Left cardiac atrium (tissue), 4 donors: ENCODE data around the gene KCNH6. TPM values are rescaled to one million over a fixed set of nuclear protein-coding genes. Genes with fewer than 3 reads are reported as not detected.
A peak's percentile ranks its signal among the peaks of the same experiment; 100 is the strongest.

Source experiments
- ATAC-seq, 2 donors: fragments of 200-7000 bp; cut with Tn5 transposase; one replicate each; pipeline ENCODE4 v1.9.1; 2020; ENCODE audit warnings: mild to moderate bottlenecking in 2 of 2, moderate library complexity in 2 of 2
- DNase-seq: peaks from one replicate; pipeline ENCODE4 v3.0.0-alpha.2; 2020
- intact Hi-C, 2 donors: fragments of 100-400 bp; cut with DNase I; formaldehyde crosslinking; loops; one replicate each; pipeline versions ENCODE4 v1.14.1 to v1.15.1; 2022 to 2023
- total RNA-seq, 2 donors: library from RNA; stranded (reverse); fragmentation: NEBNext Ultra II Directional; extraction: Animal tissue kit (Norgen Biotek cat#: 25700); gene quantifications; one replicate each; pipeline ENCODE4 v1.2.1, GENCODE V29; 2021
- donor health status: DM: no; HTN: yes; CAD: no.
- donor health status: DM: no; HTN: yes; CAD: no; lungs with severe emphysema.
- donor health status: DM: yes; HTN: yes; CAD: no.
- donor health status: Dilated cardiomyopathy.

KCNH6 gene
- total RNA-seq, 2 donors from 2014 or later, result not detected

DNA sequence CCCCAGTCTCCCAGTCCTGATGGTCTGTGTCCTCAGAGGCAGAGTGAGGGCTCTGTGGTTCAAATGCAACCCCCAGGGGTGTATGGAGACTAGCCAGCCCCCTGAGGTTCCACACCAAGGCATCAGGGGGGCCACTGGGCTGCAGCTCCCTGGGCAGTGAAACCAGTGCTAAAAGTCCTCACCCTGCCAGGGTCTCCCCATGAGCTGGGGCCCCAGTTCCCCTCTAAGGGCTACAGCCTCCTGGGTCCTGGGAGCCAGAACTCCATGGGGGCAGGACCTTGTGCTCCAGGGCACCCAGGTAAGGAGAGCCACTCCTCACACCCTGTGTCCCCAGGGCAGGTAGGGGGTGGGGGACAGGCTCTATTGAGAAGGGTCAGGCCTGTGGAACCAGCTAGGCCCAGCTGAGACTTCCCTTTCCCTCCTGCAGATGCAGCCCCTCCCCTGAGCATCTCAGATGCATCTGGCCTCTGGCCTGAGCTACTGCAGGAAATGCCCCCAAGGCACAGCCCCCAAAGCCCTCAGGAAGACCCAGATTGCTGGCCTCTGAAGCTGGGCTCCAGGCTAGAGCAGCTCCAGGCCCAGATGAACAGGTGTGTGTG is 20.8 kb downstream of the KCNH6 start:
- no peak for DNase-seq
- intact Hi-C loops, result no loop called here
- ATAC-seq, result no peak

GRCh38 chr17:63544467-63545301 is 21.5 kb downstream of the KCNH6 start:
- no peak for ATAC-seq
- DNase-seq, result no peak
- intact Hi-C loops, result no loop called here

GRCh38 chr17:63546308-63547082 is 23.3 kb downstream of the KCNH6 start:
- ATAC-seq, result no peak
- DNase-seq, result no peak
- intact Hi-C loops, result no loop called here

DNA sequence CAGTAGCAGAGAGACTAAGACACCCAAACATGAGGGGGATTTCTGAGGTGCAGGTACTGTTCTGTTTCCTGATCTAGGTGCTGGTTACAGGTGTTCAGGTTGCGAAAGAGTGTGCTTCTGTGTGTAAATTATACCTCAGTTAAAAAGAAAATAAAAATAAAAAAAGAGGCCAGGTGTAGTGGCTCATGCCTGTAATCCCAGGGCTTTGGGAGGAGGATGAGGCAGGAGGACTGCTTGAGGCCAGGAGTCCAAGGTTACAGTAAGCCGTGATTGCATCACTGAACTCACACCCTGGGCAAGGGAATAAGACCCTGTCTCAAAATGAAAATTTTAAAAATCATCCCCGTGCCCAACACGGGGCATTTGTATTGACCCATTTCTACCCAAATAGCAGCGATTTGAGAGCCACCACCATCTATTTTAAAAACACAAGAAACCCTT is 23.9 kb downstream of the KCNH6 start:
- ATAC-seq, result no peak
- intact Hi-C loops, result no loop called here
- DNase-seq, result no peak

DNA sequence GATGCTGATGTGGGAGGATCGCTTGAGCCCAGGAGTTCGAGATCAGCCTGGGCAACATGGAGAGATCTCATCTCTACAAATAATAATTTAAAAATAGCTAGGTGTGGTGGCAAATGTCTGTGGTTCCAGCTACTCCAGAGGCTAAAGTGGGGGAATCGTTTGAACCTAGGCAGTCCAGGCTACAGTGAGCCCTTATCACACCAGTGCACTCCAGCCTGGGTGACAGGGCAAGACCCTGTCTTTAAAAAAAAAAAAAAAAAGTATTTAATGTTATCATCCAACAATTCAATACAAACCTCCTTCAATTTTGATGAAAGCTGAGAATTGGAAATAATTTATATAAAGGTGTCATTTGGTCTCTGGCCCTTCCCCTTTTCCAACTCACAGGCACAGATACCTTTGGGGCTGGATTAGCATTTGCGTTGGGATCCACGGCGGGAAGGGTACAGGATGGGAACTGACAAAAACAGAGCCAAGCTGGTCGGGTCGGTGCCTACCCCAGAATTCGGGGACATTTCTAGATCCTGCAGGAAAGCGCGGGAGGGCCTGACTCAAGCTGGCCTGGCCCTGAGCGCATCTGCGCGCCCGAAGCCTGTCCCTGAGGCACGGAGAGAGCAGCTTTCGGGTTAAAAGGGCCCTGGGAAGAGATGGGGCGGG is 26.3 kb downstream of the KCNH6 start:
- intact Hi-C loops, result no loop called here
- DNase-seq (no peak), ATAC-seq (peak; percentile 13 to 23)

- ATAC-seq, result peak; percentile 98 to 99
- intact Hi-C loops, result loop anchor here in 1 of 2 donors (5.0 kb wide), 1 partner anchor 72 kb away; the partner anchor contains the start of gene MAP3K3
These were observed 27.0 kb downstream of the KCNH6 start, which contains the start of gene DCAF7 for GRCh38 chr17:63549946-63550816. Gene DCAF7, plus strand, starts transcription at chr17:63550477. Its CDS starts 201 bp downstream, at chr17:63550678.

GRCh38 chr17:63550817-63551639 is 27.9 kb downstream of the KCNH6 start:
- no peak for DNase-seq
- intact Hi-C loops, result loop anchor here in 1 of 2 donors (5.0 kb wide), 1 partner anchor 71 kb away; the partner anchor contains the start of gene MAP3K3

More at GRCh38 chr17:63549946-63550816, 27.0 kb downstream of the KCNH6 start, which contains the start of gene DCAF7:
- DNase-seq, result peak; percentile 99

GRCh38 chr17:63552211-63552610 is 29.1 kb downstream of the KCNH6 start:
- no peak for ATAC-seq
- DNase-seq, result no peak
- intact Hi-C loops, result loop anchor here in 1 of 2 donors (5.0 kb wide), 1 partner anchor 70 kb away; the partner anchor contains the start of gene MAP3K3

More at GRCh38 chr17:63550817-63551639, 27.9 kb downstream of the KCNH6 start:
- peak; percentile 12 to 24 for ATAC-seq

GRCh38 chr17:63555500-63556156 is 32.5 kb downstream of the KCNH6 start:
- intact Hi-C loops, result no loop called here
- ATAC-seq (no peak), DNase-seq (no peak)

DNA sequence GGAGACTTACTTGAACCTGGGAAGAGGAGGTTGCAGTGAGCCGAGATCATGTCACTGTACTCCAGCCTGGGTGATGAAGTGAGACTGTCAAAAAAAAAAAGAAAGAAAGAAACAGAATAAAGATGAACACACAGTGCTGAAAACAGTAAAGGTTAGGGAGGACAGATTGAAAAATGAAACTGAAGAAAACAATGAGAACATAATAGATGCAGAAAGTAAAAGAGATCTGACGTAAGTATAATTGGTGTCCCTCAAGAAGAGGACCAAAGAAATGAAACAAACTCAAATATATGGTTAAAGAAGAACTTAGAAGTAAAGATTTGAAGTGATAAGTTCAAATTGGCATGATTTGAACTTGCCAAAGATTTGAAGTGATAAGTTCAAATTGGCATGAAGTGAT is 34.3 kb downstream of the KCNH6 start:
- DNase-seq, result no peak
- no peak for ATAC-seq

DNA sequence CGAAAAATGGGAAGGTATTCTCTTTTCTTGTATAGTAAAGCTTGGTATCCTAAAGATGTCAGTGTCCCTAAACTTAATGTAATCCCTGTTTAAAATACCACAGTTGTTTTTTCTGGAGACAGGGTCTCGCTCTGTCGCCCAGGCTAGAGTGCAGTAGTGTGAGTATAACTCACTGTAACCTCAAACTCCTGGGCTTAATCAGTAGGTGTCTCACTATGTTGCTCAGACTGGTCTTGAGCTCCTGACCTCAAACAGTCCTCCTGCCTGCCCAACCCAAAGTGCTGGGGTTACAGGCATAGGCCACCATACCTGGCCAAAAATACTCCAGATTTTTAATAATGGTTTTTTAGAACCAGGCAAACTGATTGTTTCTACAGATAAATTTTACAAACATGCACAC is 35.3 kb downstream of the KCNH6 start:
- ATAC-seq (no peak), DNase-seq (no peak)
- intact Hi-C loops, result no loop called here

More for the DNA sequence above, 34.3 kb downstream of the KCNH6 start:
- intact Hi-C loops, result no loop called here

GRCh38 chr17:63561819-63562218 is 38.7 kb downstream of the KCNH6 start:
- intact Hi-C loops, result no loop called here
- DNase-seq (no peak), ATAC-seq (no peak)

DNA sequence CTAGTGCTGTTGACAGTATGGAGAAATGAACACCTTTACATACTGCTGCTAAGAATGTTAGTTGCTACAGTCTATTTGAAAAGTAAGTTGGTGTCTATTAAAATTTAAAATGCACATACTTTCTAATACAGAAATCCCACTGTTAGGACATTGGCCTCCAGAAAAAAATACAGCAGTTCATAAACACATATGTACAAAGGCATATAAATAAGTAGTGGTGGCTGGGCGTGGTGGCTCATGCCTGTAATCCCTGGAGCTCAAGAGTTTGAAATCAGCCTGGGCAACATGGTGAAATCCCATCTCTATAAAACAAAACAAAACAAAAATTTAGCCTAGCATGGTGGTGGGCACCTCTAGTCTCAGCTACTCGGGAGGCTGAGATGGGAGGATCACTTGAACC is 40.2 kb downstream of the KCNH6 start:
- no peak for ATAC-seq
- intact Hi-C loops, result no loop called here
- no peak for DNase-seq

GRCh38 chr17:63564562-63564961 is 41.4 kb downstream of the KCNH6 start:
- DNase-seq (no peak), ATAC-seq (no peak)
- intact Hi-C loops, result no loop called here

DNA sequence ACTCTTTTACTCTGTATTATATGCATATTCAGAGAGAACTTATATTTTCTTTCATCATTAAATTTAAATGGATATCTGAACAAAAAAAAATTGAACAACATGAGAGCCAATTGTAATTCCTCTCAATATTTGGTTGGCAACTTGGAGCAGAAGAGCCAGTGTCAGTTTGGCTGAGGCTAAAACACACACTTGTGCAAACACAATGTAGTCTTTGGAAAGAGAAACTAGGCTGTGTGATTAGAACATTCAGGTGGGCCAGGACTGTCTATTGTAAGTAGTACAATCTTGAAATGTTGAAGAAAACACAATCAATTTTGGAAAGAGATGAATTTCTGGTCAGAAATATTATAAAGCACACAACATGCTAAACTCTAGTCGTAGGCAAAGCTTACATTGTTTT is 44.1 kb downstream of the KCNH6 start:
- ATAC-seq, result no peak
- DNase-seq, result no peak
- intact Hi-C loops, result no loop called here

DNA sequence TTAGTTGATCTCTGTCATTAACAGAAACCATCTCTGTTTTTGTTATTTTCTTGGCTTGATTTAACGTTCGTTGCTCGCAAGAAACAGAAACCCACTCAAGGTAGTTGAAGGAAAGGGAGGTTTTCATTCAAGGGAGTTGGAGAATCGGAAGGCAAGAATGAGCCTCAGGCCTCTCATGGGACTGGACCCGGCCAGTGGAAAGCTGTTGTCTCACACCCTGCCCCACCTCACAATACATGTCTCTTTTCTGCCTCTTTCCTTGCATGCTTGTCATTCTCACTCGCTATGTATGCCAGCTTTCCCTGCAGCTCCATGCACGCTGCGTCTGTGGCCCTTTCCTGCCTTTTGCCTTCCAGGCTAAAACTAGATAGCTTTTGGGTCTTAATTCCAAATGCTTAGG is 45.4 kb downstream of the KCNH6 start:
- no peak for ATAC-seq
- intact Hi-C loops, result no loop called here
- DNase-seq, result no peak
